ENCODE data around the gene ZFP30. TPM values are rescaled to one million over a fixed set of nuclear protein-coding genes. Genes with fewer than 3 reads are reported as not detected.

Gene ZFP30
- total and polyA plus RNA-seq, 2 of the 13 experiments (the other 11 are each of a cell fraction or from before 2014, with no cell fraction given), result 3.4 to 19.2 TPM

DNA sequence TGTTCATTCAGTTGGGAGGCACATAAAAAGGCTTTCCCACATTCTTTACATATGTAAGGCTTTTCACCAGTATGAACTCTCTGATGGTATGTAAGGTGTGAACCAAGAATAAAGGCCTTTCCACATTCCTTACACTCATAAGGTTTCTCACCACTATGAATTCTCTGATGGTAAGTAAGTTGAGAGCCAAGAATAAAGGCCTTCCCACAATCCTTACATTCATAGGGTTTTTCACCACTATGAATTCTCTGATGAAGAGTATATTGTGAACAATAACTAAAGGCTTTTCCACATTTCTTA lies 89.9 kb downstream of the ZFP30 start:
- no peak overlapping the region for H2AFZ ChIP-seq (ENCODE audit: low read length)
- no peak overlapping the region for H3K4me3 ChIP-seq (replicated peaks in 1 of 3; ENCODE audit: insufficient read depth in 1 of 3, low read depth in 2 of 3, low read length in 3 of 3)
- no peaks in the 10 kb centered on the region for H3K27me3 ChIP-seq (ENCODE audit: control insufficient read depth in 1 of 2, insufficient read depth in 2 of 2, low read length in 2 of 2)
- TF ChIP-seq NCOA1 (CRISPR knock-in tag; IDR thresholded peaks at IDR 0.05), result no peak
- TF ChIP-seq ZNF557 (CRISPR knock-in tag; IDR thresholded peaks at IDR 0.05), result no peak
- no peak for TF ChIP-seq ZKSCAN5 (CRISPR knock-in tag; IDR thresholded peaks at IDR 0.05)
- TF ChIP-seq, protein P1, sequence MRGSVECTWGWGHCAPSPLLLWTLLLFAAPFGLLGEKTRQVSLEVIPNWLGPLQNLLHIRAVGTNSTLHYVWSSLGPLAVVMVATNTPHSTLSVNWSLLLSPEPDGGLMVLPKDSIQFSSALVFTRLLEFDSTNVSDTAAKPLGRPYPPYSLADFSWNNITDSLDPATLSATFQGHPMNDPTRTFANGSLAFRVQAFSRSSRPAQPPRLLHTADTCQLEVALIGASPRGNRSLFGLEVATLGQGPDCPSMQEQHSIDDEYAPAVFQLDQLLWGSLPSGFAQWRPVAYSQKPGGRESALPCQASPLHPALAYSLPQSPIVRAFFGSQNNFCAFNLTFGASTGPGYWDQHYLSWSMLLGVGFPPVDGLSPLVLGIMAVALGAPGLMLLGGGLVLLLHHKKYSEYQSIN (CRISPR knock-in tag; IDR thresholded peaks at IDR 0.05; ENCODE audit: borderline replicate concordance), result no peak
- TF ChIP-seq ZNF550 (CRISPR knock-in tag; IDR thresholded peaks at IDR 0.05; ENCODE audit: borderline replicate concordance), result no peak
- TF ChIP-seq, protein P2, sequence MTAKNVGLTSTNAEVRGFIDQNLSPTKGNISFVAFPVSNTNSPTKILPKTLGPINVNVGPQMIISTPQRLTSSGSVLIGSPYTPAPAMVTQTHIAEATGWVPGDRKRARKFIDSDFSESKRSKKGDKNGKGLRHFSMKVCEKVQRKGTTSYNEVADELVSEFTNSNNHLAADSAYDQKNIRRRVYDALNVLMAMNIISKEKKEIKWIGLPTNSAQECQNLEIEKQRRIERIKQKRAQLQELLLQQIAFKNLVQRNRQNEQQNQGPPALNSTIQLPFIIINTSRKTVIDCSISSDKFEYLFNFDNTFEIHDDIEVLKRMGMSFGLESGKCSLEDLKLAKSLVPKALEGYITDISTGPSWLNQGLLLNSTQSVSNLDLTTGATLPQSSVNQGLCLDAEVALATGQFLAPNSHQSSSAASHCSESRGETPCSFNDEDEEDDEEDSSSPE (CRISPR knock-in tag; IDR thresholded peaks at IDR 0.05), result no peak
- TF ChIP-seq HOXA9 (CRISPR knock-in tag; IDR thresholded peaks at IDR 0.05; ENCODE audit: borderline replicate concordance), result no peak
- TF ChIP-seq, protein P3, sequence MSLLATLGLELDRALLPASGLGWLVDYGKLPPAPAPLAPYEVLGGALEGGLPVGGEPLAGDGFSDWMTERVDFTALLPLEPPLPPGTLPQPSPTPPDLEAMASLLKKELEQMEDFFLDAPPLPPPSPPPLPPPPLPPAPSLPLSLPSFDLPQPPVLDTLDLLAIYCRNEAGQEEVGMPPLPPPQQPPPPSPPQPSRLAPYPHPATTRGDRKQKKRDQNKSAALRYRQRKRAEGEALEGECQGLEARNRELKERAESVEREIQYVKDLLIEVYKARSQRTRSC (CRISPR knock-in tag; IDR thresholded peaks at IDR 0.05; ENCODE audit: low read depth), result no peak
- TF ChIP-seq ZIK1 (CRISPR knock-in tag; IDR thresholded peaks at IDR 0.05; ENCODE audit: borderline replicate concordance, low read depth), result no peak
- no peak for TF ChIP-seq ASH2L (IDR thresholded peaks at IDR 0.05; ENCODE audit: insufficient read length, low read depth, low read length)
- TF ChIP-seq NFRKB (IDR thresholded peaks at IDR 0.05), result no peak
- no peak for TF ChIP-seq ZNF644 (CRISPR knock-in tag; IDR thresholded peaks at IDR 0.05; ENCODE audit: low read depth)
- H3K36me3 ChIP-seq (replicated peaks in 1 of 2; ENCODE audit: control insufficient read depth in 1 of 2, insufficient read depth in 2 of 2, low read length in 2 of 2), result 0 out of 5 replicates have a peak, but pooled peaks cover 0 to 5% of the 10 kb centered on the region in 2 experiments
- CTCF ChIA-PET (ENCODE audit: low intra/inter-chr PET ratio, low total read pairs), result no interaction called here
- no peaks in the 10 kb centered on the region for H3K4me1 ChIP-seq (ENCODE audit: insufficient read depth, low read length)
- in situ Hi-C loops (cut with HindIII; ENCODE audit: extremely low pct_ligation_motif_present, low pct_unique_long_range_greater_than_20kb), result no loop called here
- no peak overlapping the region for H3K4me2 ChIP-seq (ENCODE audit: low read depth, low read length)
- POLR2A ChIA-PET, result no interaction called here
- H3K79me2 ChIP-seq (ENCODE audit: insufficient read depth, low read length), result no peaks in the 10 kb centered on the region
- ATAC-seq (no peak), DNase-seq (ENCODE audit: low spot score) (no peak), FAIRE-seq (no peak)
- H3K9ac ChIP-seq (ENCODE audit: insufficient read depth, low read depth, low read length), result no peak overlapping the region
- no peak overlapping the region for H3K27ac ChIP-seq (ENCODE audit: extremely low read length, insufficient read depth, low read length)
- H4K20me1 ChIP-seq (ENCODE audit: insufficient read depth, low read length), result no peaks in the 10 kb centered on the region
- intact Hi-C loops (cut with micrococcal nuclease; ENCODE audit: unreplicated experiment), result no loop called here
- BruUV-seq (replicated peaks), result no TSS peak
- H3K9me3 ChIP-seq (ENCODE audit: low read length), result peaks cover 89% of the 10 kb centered on the region; the same call in 1 of the 2 replicates
